ENCODE data around the gene STX2.

Gene STX2

GRCh38 chr12:130780880-130781575, 58.0 kb downstream of the STX2 start:
- Histone ChIP-seq H3K27me3 (ENCODE audit: insufficient read depth, low read depth, severe bottlenecking) (no peaks in the 10 kb centered on the region), H3K27ac (no peak overlapping the region)
- no peak for TF ChIP-seq CTCF (IDR thresholded peaks at IDR 0.05; ENCODE audit: low read depth, low read length)

GRCh38 chr12:130780325-130780724, 58.7 kb downstream of the STX2 start:
- H3K27me3 ChIP-seq (ENCODE audit: insufficient read depth, low read depth, severe bottlenecking), result no peaks in the 10 kb centered on the region
- H3K27ac ChIP-seq, result no peak overlapping the region
- H3K4me3 ChIP-seq (ENCODE audit: low read depth, low read length), result no peak overlapping the region
- no peaks in the 10 kb centered on the region for H3K9me3 ChIP-seq (ENCODE audit: severe bottlenecking)
- H3K36me3 ChIP-seq, result peaks cover 1% of the 10 kb centered on the region
- no peak for TF ChIP-seq CTCF (IDR thresholded peaks at IDR 0.05; ENCODE audit: low read depth, low read length)
- DNase-seq, result no peak

More at GRCh38 chr12:130780880-130781575, 58.0 kb downstream of the STX2 start:
- H3K9me3 ChIP-seq (ENCODE audit: severe bottlenecking), result no peaks in the 10 kb centered on the region
- peaks cover 4% of the 10 kb centered on the region for H3K36me3 ChIP-seq
- no peak overlapping the region for H3K4me3 ChIP-seq (ENCODE audit: low read depth, low read length)
- DNase-seq, result no peak

- H3K4me3 ChIP-seq (ENCODE audit: low read depth, low read length), result no peak overlapping the region
- no peak for DNase-seq
- H3K36me3 ChIP-seq, result no peaks in the 10 kb centered on the region
- no peaks in the 10 kb centered on the region for H3K9me3 ChIP-seq (ENCODE audit: severe bottlenecking)
- no peak overlapping the region for H3K27ac ChIP-seq
- TF ChIP-seq CTCF (IDR thresholded peaks at IDR 0.05; ENCODE audit: low read depth, low read length), result no peak
- no peaks in the 10 kb centered on the region for H3K27me3 ChIP-seq (ENCODE audit: insufficient read depth, low read depth, severe bottlenecking)
Observed at GRCh38 chr12:130778776-130779175, 60.3 kb downstream of the STX2 start.

- H3K27ac ChIP-seq, result no peak overlapping the region
- no peaks in the 10 kb centered on the region for H3K36me3 ChIP-seq
- no peaks in the 10 kb centered on the region for H3K27me3 ChIP-seq (ENCODE audit: insufficient read depth, low read depth, severe bottlenecking)
- TF ChIP-seq CTCF (IDR thresholded peaks at IDR 0.05; ENCODE audit: low read depth, low read length), result no peak
- H3K4me3 ChIP-seq (ENCODE audit: low read depth, low read length), result no peak overlapping the region
- no peak for DNase-seq
- H3K9me3 ChIP-seq (ENCODE audit: severe bottlenecking), result no peaks in the 10 kb centered on the region
Observed at GRCh38 chr12:130776857-130777339, 62.2 kb downstream of the STX2 start.

GRCh38 chr12:130775953-130776856, 62.8 kb downstream of the STX2 start:
- Histone ChIP-seq H3K4me3 (ENCODE audit: low read depth, low read length) (no peak overlapping the region), H3K9me3 (ENCODE audit: severe bottlenecking) (no peaks in the 10 kb centered on the region), H3K27ac (no peak overlapping the region), H3K36me3 (no peaks in the 10 kb centered on the region), H3K27me3 (ENCODE audit: insufficient read depth, low read depth, severe bottlenecking) (no peaks in the 10 kb centered on the region)
- no peak for TF ChIP-seq CTCF (IDR thresholded peaks at IDR 0.05; ENCODE audit: low read depth, low read length)
- no peak for DNase-seq
